SK-N-SH treated with all-trans-retinoic acid at 6 μM for 48 hours (cell line): ENCODE results near the gene LARP4B.

Experiments used
- ATAC-seq: fragments of 200-7000 bp; cut with Tn5 transposase; 3 replicates; pipeline ENCODE4 v1.9.1; 2020; ENCODE audit warnings: mild to moderate bottlenecking, moderate library complexity
- ARNTL ChIP-seq: fragments of 450-650 bp; formaldehyde crosslinking; IDR thresholded peaks from 2 replicates; pipeline ENCODE4 v1.5.0; 2020; ENCODE audit warnings: low read depth, mild to moderate bottlenecking, moderate library complexity, borderline replicate concordance
- CSDC2 ChIP-seq: fragments of 250-450 bp; sonication (Bioruptor Pico); IDR thresholded peaks from 2 replicates; pipeline ENCODE4 v1.5.0; 2020; ENCODE audit warnings: mild to moderate bottlenecking, moderate library complexity
- CSRNP3 ChIP-seq: fragments of 250-450 bp; sonication (Bioruptor Pico); IDR thresholded peaks from 2 replicates; pipeline ENCODE4 v1.5.1; 2021; ENCODE audit warnings: mild to moderate bottlenecking, moderate library complexity
- ESRRG ChIP-seq: fragments of 250-450 bp; sonication (Bioruptor Pico); IDR thresholded peaks from 2 replicates; pipeline ENCODE4 v1.6.1; 2021; ENCODE audit warnings: mild to moderate bottlenecking
- GLIS3 ChIP-seq: fragments of 250-450 bp; sonication (Bioruptor Pico); IDR thresholded peaks from 2 replicates; pipeline ENCODE4 v1.5.0; 2020; ENCODE audit warnings: mild to moderate bottlenecking, moderate library complexity
- ISL1 ChIP-seq: fragments of 250-450 bp; sonication (Bioruptor Pico); IDR thresholded peaks from 2 replicates; pipeline ENCODE4 v2.1.2; 2022; ENCODE audit warnings: mild to moderate bottlenecking, moderate library complexity
- OSR1 ChIP-seq: fragments of 250-450 bp; sonication (Bioruptor Pico); IDR thresholded peaks from 2 replicates; pipeline ENCODE4 v1.8.0; 2022; ENCODE audit warnings: moderate library complexity, mild to moderate bottlenecking, inconsistent platforms
- PPARA ChIP-seq: fragments of 250-450 bp; sonication (Bioruptor Pico); IDR thresholded peaks from 2 replicates; pipeline ENCODE4 v1.5.0; 2020; ENCODE audit warnings: mild to moderate bottlenecking, borderline replicate concordance
- RARB ChIP-seq: fragments of 250-450 bp; sonication (Bioruptor Pico); IDR thresholded peaks from 2 replicates; pipeline ENCODE4 v1.8.0; 2021; ENCODE audit warnings: mild to moderate bottlenecking, moderate library complexity
- SNAI2 ChIP-seq: fragments of 250-450 bp; sonication (Bioruptor Pico); IDR thresholded peaks from 2 replicates; pipeline ENCODE4 v1.5.0; 2020; ENCODE audit warnings: mild to moderate bottlenecking, moderate library complexity
- TOX ChIP-seq: fragments of 250-450 bp; sonication (Bioruptor Pico); IDR thresholded peaks from 2 replicates; pipeline ENCODE4 v1.8.0; 2021; ENCODE audit warnings: mild to moderate bottlenecking, moderate library complexity, borderline replicate concordance
- ZC3H10 ChIP-seq: fragments of 250-450 bp; sonication (Bioruptor Pico); IDR thresholded peaks from 2 replicates; pipeline ENCODE4 v1.5.1; 2021; ENCODE audit warnings: mild to moderate bottlenecking, moderate library complexity
- ZFP3 ChIP-seq: fragments of 250-450 bp; sonication (Bioruptor Pico); IDR thresholded peaks from 2 replicates; pipeline ENCODE4 v1.5.0; 2020; ENCODE audit warnings: mild to moderate bottlenecking, moderate library complexity
- ZFP30 ChIP-seq: fragments of 450-650 bp; formaldehyde crosslinking; IDR thresholded peaks from 2 replicates; pipeline ENCODE4 v1.5.0; 2022; ENCODE audit warnings: mild to moderate bottlenecking, moderate library complexity
- ZNF565 ChIP-seq: fragments of 450-650 bp; formaldehyde crosslinking; conservative IDR thresholded peaks from 2 replicates; pipeline ENCODE4 v1.5.0; 2020; ENCODE audit warnings: low read depth, mild to moderate bottlenecking, moderate library complexity
- ZNF70 ChIP-seq: fragments of 450-650 bp; formaldehyde crosslinking; IDR thresholded peaks from 2 replicates; pipeline ENCODE4 v1.5.0; 2020; ENCODE audit warnings: mild to moderate bottlenecking, moderate library complexity
- ZNF8 ChIP-seq: fragments of 450-650 bp; formaldehyde crosslinking; IDR thresholded peaks from 2 replicates; pipeline ENCODE4 v1.5.0; 2020; ENCODE audit warnings: mild to moderate bottlenecking, moderate library complexity
- TF ChIP-seq, protein P1 (sequence below): fragments of 250-450 bp; sonication (Bioruptor Pico); IDR thresholded peaks from 2 replicates; pipeline ENCODE4 v1.5.0; 2020; ENCODE audit warnings: mild to moderate bottlenecking, moderate library complexity
- TF ChIP-seq, protein P2 (sequence below): fragments of 250-450 bp; sonication (Bioruptor Pico); IDR thresholded peaks from 2 replicates; pipeline ENCODE4 v1.8.0; 2021; ENCODE audit warnings: low read depth, mild to moderate bottlenecking, moderate library complexity, borderline replicate concordance
- TF ChIP-seq, protein P3 (sequence below): fragments of 250-450 bp; sonication (Bioruptor Pico); IDR thresholded peaks from 2 replicates; pipeline ENCODE4 v1.8.0; 2020; ENCODE audit warnings: mild to moderate bottlenecking, moderate library complexity, borderline replicate concordance
- TF ChIP-seq, protein P4 (sequence below): fragments of 250-450 bp; sonication (Bioruptor Pico); IDR thresholded peaks from 2 replicates; pipeline ENCODE4 v1.5.1; 2020; ENCODE audit warnings: low read depth, mild to moderate bottlenecking, moderate library complexity

LARP4B gene

DNA sequence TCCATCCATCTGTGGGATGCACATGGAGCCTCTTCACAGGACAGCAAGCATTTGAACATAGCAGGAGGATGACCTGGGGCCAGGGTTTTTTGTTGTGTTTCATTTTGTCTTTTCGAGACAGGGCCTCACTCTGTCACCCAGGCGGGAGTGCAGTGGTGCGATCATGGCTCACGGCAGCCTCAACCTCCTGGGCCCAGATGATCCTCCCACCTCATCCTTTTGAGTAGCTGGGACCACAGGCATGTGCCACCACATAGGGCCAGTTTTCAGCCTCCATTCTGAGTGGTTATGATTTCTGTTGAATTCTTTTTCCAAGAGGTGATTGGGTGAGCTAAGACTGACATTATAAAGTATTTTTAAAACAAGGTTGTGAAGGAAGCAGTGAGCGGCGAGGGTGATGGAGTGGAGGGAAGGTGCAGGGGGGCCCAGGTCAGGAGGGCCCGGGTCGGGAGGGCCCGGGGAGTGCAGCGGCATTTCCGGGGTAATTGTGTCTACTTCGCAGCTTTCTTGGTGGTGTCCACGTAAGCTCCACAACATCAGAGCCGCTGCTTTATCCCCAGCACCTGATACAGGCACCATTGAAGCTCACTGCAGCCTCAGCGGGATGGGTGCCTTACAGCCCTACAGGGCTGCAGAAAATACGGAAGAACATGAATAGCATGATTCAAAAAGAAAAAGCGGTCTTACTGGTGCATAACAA, 12.0 kb upstream of the LARP4B start:
- no peak for ATAC-seq
- no peak for TF ChIP-seq PPARA (CRISPR knock-in tag)
- TF ChIP-seq ISL1 = no peak
- TF ChIP-seq, protein P1, sequence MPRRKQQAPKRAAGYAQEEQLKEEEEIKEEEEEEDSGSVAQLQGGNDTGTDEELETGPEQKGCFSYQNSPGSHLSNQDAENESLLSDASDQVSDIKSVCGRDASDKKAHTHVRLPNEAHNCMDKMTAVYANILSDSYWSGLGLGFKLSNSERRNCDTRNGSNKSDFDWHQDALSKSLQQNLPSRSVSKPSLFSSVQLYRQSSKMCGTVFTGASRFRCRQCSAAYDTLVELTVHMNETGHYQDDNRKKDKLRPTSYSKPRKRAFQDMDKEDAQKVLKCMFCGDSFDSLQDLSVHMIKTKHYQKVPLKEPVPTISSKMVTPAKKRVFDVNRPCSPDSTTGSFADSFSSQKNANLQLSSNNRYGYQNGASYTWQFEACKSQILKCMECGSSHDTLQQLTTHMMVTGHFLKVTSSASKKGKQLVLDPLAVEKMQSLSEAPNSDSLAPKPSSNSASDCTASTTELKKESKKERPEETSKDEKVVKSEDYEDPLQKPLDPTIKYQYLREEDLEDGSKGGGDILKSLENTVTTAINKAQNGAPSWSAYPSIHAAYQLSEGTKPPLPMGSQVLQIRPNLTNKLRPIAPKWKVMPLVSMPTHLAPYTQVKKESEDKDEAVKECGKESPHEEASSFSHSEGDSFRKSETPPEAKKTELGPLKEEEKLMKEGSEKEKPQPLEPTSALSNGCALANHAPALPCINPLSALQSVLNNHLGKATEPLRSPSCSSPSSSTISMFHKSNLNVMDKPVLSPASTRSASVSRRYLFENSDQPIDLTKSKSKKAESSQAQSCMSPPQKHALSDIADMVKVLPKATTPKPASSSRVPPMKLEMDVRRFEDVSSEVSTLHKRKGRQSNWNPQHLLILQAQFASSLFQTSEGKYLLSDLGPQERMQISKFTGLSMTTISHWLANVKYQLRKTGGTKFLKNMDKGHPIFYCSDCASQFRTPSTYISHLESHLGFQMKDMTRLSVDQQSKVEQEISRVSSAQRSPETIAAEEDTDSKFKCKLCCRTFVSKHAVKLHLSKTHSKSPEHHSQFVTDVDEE (CRISPR knock-in tag) = no peak
- no peak for TF ChIP-seq ZNF70 (CRISPR knock-in tag)
- TF ChIP-seq ZC3H10 = no peak
- no peak for TF ChIP-seq ARNTL (CRISPR knock-in tag)
- no peak for TF ChIP-seq CSRNP3

DNA sequence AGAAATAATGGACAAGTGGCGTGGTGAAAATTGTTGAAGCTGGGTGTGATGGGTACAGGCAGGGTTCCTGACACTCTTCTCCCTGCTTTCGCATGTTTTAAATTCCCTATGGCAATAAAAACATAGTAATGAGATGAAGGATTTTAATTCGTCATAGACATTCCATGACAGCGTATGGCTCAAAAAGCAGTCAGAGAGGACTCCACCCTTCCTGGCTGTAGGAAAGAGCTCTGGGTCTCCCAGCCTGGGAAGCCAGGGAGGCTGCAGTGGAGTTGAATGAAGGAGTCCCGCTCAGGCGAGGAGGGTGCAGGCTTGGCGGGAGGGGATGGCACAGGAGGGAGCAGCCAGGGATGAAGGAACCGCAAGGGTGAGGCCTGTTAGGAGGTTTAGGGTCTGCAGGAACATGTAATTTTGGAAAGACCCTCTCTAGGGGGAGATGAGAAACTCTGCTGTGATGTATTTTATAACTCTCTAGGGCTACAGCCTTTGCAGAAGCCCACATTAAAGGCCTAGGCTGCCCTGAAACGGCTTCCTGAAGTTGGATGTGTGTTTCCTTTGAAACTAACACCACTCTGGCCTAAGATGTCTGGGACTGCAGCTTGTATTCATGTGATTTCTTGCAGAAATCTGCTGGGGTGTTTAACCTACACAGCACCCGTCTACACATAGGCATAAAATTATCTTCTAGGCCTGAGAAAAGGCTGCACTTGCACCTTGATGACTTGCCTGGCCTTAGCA, 7.6 kb upstream of the LARP4B start:
- no peak for TF ChIP-seq ARNTL (CRISPR knock-in tag)
- no peak for TF ChIP-seq ZNF8 (CRISPR knock-in tag)
- no peak for TF ChIP-seq ZFP30 (CRISPR knock-in tag)
- TF ChIP-seq GLIS3 = no peak
- TF ChIP-seq ZFP3 (CRISPR knock-in tag) = no peak
- TF ChIP-seq RARB (CRISPR knock-in tag) = no peak
- TF ChIP-seq ZNF565 (CRISPR knock-in tag) = no peak
- TF ChIP-seq ZC3H10 = no peak
- TF ChIP-seq TOX (CRISPR knock-in tag) = no peak
- TF ChIP-seq, protein P2, sequence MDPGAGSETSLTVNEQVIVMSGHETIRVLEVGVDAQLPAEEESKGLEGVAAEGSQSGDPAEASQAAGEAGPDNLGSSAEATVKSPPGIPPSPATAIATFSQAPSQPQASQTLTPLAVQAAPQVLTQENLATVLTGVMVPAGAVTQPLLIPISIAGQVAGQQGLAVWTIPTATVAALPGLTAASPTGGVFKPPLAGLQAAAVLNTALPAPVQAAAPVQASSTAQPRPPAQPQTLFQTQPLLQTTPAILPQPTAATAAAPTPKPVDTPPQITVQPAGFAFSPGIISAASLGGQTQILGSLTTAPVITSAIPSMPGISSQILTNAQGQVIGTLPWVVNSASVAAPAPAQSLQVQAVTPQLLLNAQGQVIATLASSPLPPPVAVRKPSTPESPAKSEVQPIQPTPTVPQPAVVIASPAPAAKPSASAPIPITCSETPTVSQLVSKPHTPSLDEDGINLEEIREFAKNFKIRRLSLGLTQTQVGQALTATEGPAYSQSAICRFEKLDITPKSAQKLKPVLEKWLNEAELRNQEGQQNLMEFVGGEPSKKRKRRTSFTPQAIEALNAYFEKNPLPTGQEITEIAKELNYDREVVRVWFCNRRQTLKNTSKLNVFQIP (CRISPR knock-in tag) = no peak
- TF ChIP-seq SNAI2 = no peak
- TF ChIP-seq ZNF70 (CRISPR knock-in tag) = no peak
- TF ChIP-seq PPARA (CRISPR knock-in tag) = no peak
- TF ChIP-seq OSR1 = no peak
- TF ChIP-seq CSDC2 = no peak
- no peak for ATAC-seq

GRCh38 chr10:934746-935406, 3.4 kb upstream of the LARP4B start:
- ATAC-seq = no peak

More at GRCh38 chr10:934746-935406, 3.4 kb upstream of the LARP4B start:
- TF ChIP-seq ESRRG (CRISPR knock-in tag) = no peak
- no peak for TF ChIP-seq SNAI2
- no peak for TF ChIP-seq RARB (CRISPR knock-in tag)
- TF ChIP-seq ISL1 = no peak
- no peak for TF ChIP-seq CSDC2
- TF ChIP-seq ZNF565 (CRISPR knock-in tag) = no peak
- TF ChIP-seq TOX (CRISPR knock-in tag) = no peak
- TF ChIP-seq, protein P3, sequence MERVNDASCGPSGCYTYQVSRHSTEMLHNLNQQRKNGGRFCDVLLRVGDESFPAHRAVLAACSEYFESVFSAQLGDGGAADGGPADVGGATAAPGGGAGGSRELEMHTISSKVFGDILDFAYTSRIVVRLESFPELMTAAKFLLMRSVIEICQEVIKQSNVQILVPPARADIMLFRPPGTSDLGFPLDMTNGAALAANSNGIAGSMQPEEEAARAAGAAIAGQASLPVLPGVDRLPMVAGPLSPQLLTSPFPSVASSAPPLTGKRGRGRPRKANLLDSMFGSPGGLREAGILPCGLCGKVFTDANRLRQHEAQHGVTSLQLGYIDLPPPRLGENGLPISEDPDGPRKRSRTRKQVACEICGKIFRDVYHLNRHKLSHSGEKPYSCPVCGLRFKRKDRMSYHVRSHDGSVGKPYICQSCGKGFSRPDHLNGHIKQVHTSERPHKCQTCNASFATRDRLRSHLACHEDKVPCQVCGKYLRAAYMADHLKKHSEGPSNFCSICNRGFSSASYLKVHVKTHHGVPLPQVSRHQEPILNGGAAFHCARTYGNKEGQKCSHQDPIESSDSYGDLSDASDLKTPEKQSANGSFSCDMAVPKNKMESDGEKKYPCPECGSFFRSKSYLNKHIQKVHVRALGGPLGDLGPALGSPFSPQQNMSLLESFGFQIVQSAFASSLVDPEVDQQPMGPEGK (CRISPR knock-in tag) = no peak
- no peak for TF ChIP-seq GLIS3
- TF ChIP-seq, protein P4, sequence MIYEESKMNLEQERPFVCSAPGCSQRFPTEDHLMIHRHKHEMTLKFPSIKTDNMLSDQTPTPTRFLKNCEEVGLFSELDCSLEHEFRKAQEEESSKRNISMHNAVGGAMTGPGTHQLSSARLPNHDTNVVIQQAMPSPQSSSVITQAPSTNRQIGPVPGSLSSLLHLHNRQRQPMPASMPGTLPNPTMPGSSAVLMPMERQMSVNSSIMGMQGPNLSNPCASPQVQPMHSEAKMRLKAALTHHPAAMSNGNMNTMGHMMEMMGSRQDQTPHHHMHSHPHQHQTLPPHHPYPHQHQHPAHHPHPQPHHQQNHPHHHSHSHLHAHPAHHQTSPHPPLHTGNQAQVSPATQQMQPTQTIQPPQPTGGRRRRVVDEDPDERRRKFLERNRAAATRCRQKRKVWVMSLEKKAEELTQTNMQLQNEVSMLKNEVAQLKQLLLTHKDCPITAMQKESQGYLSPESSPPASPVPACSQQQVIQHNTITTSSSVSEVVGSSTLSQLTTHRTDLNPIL (CRISPR knock-in tag) = no peak
- no peak for TF ChIP-seq ZNF8 (CRISPR knock-in tag)
- TF ChIP-seq, protein P2 (CRISPR knock-in tag) = no peak
- TF ChIP-seq CSRNP3 = no peak
- no peak for TF ChIP-seq PPARA (CRISPR knock-in tag)
- TF ChIP-seq OSR1 = no peak
- TF ChIP-seq ZC3H10 = no peak
